ENCODE data around the gene DUSP5. TPM values are rescaled to one million over a fixed set of nuclear protein-coding genes. Genes with fewer than 3 reads are reported as not detected.
A peak's percentile ranks its signal among the peaks of the same experiment; 100 is the strongest.

Gene DUSP5
- total RNA-seq, 4 donors from 2014 or later: 10.4 to 112 (median 17.5) TPM

- intact Hi-C loops (cut with DNase I; ENCODE audit: low total_unique reads): no loop called here
Measured at GRCh38 chr10:110509560-110509959, 11.9 kb downstream of the DUSP5 start.

DNA sequence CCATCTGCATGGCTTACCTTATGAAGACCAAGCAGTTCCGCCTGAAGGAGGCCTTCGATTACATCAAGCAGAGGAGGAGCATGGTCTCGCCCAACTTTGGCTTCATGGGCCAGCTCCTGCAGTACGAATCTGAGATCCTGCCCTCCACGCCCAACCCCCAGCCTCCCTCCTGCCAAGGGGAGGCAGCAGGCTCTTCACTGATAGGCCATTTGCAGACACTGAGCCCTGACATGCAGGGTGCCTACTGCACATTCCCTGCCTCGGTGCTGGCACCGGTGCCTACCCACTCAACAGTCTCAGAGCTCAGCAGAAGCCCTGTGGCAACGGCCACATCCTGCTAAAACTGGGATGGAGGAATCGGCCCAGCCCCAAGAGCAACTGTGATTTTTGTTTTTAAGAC is 12.4 kb downstream of the DUSP5 start:
- intact Hi-C loops (cut with DNase I; ENCODE audit: low total_unique reads): no loop called here
- no peak for TF ChIP-seq POLR2A (IDR thresholded peaks at IDR 0.05)
- TF ChIP-seq, protein P1, sequence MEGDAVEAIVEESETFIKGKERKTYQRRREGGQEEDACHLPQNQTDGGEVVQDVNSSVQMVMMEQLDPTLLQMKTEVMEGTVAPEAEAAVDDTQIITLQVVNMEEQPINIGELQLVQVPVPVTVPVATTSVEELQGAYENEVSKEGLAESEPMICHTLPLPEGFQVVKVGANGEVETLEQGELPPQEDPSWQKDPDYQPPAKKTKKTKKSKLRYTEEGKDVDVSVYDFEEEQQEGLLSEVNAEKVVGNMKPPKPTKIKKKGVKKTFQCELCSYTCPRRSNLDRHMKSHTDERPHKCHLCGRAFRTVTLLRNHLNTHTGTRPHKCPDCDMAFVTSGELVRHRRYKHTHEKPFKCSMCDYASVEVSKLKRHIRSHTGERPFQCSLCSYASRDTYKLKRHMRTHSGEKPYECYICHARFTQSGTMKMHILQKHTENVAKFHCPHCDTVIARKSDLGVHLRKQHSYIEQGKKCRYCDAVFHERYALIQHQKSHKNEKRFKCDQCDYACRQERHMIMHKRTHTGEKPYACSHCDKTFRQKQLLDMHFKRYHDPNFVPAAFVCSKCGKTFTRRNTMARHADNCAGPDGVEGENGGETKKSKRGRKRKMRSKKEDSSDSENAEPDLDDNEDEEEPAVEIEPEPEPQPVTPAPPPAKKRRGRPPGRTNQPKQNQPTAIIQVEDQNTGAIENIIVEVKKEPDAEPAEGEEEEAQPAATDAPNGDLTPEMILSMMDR (IDR thresholded peaks at IDR 0.05): no peak
- DNase-seq: no peak

More at GRCh38 chr10:110509560-110509959, 11.9 kb downstream of the DUSP5 start:
- H3K4me3 ChIP-seq: no peak overlapping the region
- no peaks in the 10 kb centered on the region for H3K36me3 ChIP-seq
- no peaks in the 10 kb centered on the region for H3K4me1 ChIP-seq
- no peak for DNase-seq
- TF ChIP-seq, protein P1 (IDR thresholded peaks at IDR 0.05): no peak
- TF ChIP-seq POLR2A (IDR thresholded peaks at IDR 0.05): no peak
- H3K27me3 ChIP-seq: no peaks in the 10 kb centered on the region
- no peaks in the 10 kb centered on the region for H3K9me3 ChIP-seq
- H3K27ac ChIP-seq: peak overlapping the region; percentile 23 to 31

GRCh38 chr10:110510730-110511129 is 13.0 kb downstream of the DUSP5 start:
- no peaks in the 10 kb centered on the region for H3K9me3 ChIP-seq
- intact Hi-C loops (cut with DNase I; ENCODE audit: low total_unique reads): no loop called here
- H3K36me3 ChIP-seq: no peaks in the 10 kb centered on the region
- no peak for DNase-seq
- no peak overlapping the region for H3K27ac ChIP-seq
- H3K4me3 ChIP-seq: no peak overlapping the region
- H3K27me3 ChIP-seq: no peaks in the 10 kb centered on the region
- H3K4me1 ChIP-seq: no peaks in the 10 kb centered on the region
- no peak for TF ChIP-seq POLR2A (IDR thresholded peaks at IDR 0.05)
- TF ChIP-seq, protein P1 (IDR thresholded peaks at IDR 0.05): no peak

More for the DNA sequence above, 12.4 kb downstream of the DUSP5 start:
- H3K36me3 ChIP-seq: no peaks in the 10 kb centered on the region
- no peak overlapping the region for H3K27ac ChIP-seq
- no peaks in the 10 kb centered on the region for H3K4me1 ChIP-seq
- no peaks in the 10 kb centered on the region for H3K9me3 ChIP-seq
- H3K4me3 ChIP-seq: no peak overlapping the region
- no peaks in the 10 kb centered on the region for H3K27me3 ChIP-seq

- DNase-seq: no peak
Measured at GRCh38 chr10:110511734-110512449, 14.2 kb downstream of the DUSP5 start.

More at GRCh38 chr10:110511734-110512449, 14.2 kb downstream of the DUSP5 start:
- intact Hi-C loops (cut with DNase I; ENCODE audit: low total_unique reads): no loop called here
- H3K4me3 ChIP-seq: no peak overlapping the region
- no peaks in the 10 kb centered on the region for H3K36me3 ChIP-seq
- H3K4me1 ChIP-seq: no peaks in the 10 kb centered on the region
- TF ChIP-seq, protein P1 (IDR thresholded peaks at IDR 0.05): no peak
- TF ChIP-seq POLR2A (IDR thresholded peaks at IDR 0.05): no peak
- no peaks in the 10 kb centered on the region for H3K27me3 ChIP-seq
- no peaks in the 10 kb centered on the region for H3K9me3 ChIP-seq
- no peak overlapping the region for H3K27ac ChIP-seq

All from uterus (tissue), 4 donors.